Measurements from ENCODE around the gene ZNF417. TPM values are rescaled to one million over a fixed set of nuclear protein-coding genes. Genes with fewer than 3 reads are reported as not detected.
A peak's percentile ranks its signal among the peaks of the same experiment; 100 is the strongest.

The ZNF417 gene
- total and polyA plus RNA-seq, 2 of the 13 experiments (the other 11 are each of a cell fraction or from before 2014, with no cell fraction given) = 2.9 to 13.7 TPM

DNA sequence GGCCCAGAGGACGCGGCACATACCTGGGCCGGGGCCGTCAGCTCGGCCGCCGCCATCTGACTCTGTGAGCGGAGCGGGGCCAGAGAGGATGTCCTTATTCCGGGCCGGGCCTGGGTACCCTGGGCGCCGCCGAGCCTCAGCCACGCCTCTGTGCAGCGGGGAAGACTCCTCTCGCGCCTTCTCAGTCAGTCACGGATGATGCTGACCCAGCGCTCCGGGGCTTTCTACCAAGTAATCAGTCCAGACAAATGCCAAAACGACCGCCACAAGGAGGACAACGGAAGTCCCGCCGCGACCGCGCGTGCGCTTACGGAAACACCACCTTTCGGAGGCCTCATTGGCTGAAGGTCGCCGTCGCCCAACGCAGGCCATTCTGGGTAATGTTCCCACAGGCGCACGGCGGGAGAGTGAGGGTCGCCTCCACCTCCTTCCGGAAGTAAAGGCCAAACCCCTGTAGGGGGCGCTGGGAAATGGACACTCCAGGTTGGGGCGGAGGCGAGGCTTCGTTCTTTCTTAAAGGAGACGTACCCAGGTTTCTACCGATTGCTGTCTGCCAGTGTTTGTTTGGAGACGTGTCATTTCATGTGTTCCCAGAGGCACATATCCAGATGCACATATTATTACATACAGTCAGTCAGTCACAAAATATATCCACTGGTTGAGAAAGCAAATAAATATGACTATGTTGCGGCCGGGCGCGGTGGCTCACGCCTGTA is 31.2 kb upstream of the ZNF417 start, which contains the start of gene ZNF256 (continued):
- TF ChIP-seq, protein P1, sequence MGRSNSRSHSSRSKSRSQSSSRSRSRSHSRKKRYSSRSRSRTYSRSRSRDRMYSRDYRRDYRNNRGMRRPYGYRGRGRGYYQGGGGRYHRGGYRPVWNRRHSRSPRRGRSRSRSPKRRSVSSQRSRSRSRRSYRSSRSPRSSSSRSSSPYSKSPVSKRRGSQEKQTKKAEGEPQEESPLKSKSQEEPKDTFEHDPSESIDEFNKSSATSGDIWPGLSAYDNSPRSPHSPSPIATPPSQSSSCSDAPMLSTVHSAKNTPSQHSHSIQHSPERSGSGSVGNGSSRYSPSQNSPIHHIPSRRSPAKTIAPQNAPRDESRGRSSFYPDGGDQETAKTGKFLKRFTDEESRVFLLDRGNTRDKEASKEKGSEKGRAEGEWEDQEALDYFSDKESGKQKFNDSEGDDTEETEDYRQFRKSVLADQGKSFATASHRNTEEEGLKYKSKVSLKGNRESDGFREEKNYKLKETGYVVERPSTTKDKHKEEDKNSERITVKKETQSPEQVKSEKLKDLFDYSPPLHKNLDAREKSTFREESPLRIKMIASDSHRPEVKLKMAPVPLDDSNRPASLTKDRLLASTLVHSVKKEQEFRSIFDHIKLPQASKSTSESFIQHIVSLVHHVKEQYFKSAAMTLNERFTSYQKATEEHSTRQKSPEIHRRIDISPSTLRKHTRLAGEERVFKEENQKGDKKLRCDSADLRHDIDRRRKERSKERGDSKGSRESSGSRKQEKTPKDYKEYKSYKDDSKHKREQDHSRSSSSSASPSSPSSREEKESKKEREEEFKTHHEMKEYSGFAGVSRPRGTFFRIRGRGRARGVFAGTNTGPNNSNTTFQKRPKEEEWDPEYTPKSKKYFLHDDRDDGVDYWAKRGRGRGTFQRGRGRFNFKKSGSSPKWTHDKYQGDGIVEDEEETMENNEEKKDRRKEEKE (IDR thresholded peaks at IDR 0.05) = no peak
- TF ChIP-seq ATF6 (CRISPR knock-in tag; conservative IDR thresholded peaks at IDR 0.05) (0 out of 2 replicates have a peak, but pooled peaks have one; percentile 42), GFI1 (CRISPR knock-in tag; IDR thresholded peaks at IDR 0.05; ENCODE audit: borderline replicate concordance) (no peak; the same call in 1 of the 2 replicates), HHEX (CRISPR knock-in tag; IDR thresholded peaks at IDR 0.05) (no peak), NCOA5 (CRISPR knock-in tag; IDR thresholded peaks at IDR 0.05) (no peak), NFE2L2 (IDR thresholded peaks at IDR 0.05; ENCODE audit: low read length) (no peak), YY1 (IDR thresholded peaks at IDR 0.05; ENCODE audit: insufficient read depth, insufficient replicate concordance, low read depth, low read length) (peak; percentile 55), SMAD9 (CRISPR knock-in tag; IDR thresholded peaks at IDR 0.05) (no peak), TBX3 (IDR thresholded peaks at IDR 0.05; ENCODE audit: borderline replicate concordance) (no peak), ZZZ3 (CRISPR knock-in tag; IDR thresholded peaks at IDR 0.05; ENCODE audit: borderline replicate concordance) (peak; percentile 98), BHLHE40 (IDR thresholded peaks at IDR 0.05; ENCODE audit: low read length) (peak; percentile 63), ZNF709 (CRISPR knock-in tag; IDR thresholded peaks at IDR 0.05) (peak; percentile 35; the same call in 1 of the 2 replicates)
- TF ChIP-seq, protein P2, sequence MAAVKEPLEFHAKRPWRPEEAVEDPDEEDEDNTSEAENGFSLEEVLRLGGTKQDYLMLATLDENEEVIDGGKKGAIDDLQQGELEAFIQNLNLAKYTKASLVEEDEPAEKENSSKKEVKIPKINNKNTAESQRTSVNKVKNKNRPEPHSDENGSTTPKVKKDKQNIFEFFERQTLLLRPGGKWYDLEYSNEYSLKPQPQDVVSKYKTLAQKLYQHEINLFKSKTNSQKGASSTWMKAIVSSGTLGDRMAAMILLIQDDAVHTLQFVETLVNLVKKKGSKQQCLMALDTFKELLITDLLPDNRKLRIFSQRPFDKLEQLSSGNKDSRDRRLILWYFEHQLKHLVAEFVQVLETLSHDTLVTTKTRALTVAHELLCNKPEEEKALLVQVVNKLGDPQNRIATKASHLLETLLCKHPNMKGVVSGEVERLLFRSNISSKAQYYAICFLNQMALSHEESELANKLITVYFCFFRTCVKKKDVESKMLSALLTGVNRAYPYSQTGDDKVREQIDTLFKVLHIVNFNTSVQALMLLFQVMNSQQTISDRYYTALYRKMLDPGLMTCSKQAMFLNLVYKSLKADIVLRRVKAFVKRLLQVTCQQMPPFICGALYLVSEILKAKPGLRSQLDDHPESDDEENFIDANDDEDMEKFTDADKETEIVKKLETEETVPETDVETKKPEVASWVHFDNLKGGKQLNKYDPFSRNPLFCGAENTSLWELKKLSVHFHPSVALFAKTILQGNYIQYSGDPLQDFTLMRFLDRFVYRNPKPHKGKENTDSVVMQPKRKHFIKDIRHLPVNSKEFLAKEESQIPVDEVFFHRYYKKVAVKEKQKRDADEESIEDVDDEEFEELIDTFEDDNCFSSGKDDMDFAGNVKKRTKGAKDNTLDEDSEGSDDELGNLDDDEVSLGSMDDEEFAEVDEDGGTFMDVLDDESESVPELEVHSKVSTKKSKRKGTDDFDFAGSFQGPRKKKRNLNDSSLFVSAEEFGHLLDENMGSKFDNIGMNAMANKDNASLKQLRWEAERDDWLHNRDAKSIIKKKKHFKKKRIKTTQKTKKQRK (IDR thresholded peaks at IDR 0.05; ENCODE audit: low read length) = no peak
- TF ChIP-seq, protein P3, sequence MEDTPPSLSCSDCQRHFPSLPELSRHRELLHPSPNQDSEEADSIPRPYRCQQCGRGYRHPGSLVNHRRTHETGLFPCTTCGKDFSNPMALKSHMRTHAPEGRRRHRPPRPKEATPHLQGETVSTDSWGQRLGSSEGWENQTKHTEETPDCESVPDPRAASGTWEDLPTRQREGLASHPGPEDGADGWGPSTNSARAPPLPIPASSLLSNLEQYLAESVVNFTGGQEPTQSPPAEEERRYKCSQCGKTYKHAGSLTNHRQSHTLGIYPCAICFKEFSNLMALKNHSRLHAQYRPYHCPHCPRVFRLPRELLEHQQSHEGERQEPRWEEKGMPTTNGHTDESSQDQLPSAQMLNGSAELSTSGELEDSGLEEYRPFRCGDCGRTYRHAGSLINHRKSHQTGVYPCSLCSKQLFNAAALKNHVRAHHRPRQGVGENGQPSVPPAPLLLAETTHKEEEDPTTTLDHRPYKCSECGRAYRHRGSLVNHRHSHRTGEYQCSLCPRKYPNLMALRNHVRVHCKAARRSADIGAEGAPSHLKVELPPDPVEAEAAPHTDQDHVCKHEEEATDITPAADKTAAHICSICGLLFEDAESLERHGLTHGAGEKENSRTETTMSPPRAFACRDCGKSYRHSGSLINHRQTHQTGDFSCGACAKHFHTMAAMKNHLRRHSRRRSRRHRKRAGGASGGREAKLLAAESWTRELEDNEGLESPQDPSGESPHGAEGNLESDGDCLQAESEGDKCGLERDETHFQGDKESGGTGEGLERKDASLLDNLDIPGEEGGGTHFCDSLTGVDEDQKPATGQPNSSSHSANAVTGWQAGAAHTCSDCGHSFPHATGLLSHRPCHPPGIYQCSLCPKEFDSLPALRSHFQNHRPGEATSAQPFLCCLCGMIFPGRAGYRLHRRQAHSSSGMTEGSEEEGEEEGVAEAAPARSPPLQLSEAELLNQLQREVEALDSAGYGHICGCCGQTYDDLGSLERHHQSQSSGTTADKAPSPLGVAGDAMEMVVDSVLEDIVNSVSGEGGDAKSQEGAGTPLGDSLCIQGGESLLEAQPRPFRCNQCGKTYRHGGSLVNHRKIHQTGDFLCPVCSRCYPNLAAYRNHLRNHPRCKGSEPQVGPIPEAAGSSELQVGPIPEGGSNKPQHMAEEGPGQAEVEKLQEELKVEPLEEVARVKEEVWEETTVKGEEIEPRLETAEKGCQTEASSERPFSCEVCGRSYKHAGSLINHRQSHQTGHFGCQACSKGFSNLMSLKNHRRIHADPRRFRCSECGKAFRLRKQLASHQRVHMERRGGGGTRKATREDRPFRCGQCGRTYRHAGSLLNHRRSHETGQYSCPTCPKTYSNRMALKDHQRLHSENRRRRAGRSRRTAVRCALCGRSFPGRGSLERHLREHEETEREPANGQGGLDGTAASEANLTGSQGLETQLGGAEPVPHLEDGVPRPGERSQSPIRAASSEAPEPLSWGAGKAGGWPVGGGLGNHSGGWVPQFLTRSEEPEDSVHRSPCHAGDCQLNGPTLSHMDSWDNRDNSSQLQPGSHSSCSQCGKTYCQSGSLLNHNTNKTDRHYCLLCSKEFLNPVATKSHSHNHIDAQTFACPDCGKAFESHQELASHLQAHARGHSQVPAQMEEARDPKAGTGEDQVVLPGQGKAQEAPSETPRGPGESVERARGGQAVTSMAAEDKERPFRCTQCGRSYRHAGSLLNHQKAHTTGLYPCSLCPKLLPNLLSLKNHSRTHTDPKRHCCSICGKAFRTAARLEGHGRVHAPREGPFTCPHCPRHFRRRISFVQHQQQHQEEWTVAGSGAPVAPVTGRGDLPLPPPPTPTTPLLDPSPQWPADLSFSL (CRISPR knock-in tag; IDR thresholded peaks at IDR 0.05) = no peak

Measured in HepG2 (cell line).